ENCODE measurements around the gene MGAM2.
"Not testable (repeated sequence)": the region's sequence is repeated elsewhere in the genome, so short reads cannot be mapped to it uniquely, and the experiment has no call there.

Gene MGAM2

GRCh38 chr7:142088022-142088714 is 23.4 kb upstream of the MGAM2 start:
- no peak for DNase-seq (ENCODE audit: low read depth)
- no peak overlapping the region for H3K4me3 ChIP-seq (ENCODE audit: control insufficient read depth, low read depth, low read length)
- TF ChIP-seq CTCF (IDR thresholded peaks at IDR 0.05; ENCODE audit: control insufficient read depth, insufficient read depth, low read depth, low read length, missing control alignments) = no peak

GRCh38 chr7:142089035-142089434 is 22.5 kb upstream of the MGAM2 start:
- H3K4me3 ChIP-seq (ENCODE audit: control insufficient read depth, low read depth, low read length) = no peak overlapping the region
- TF ChIP-seq CTCF (IDR thresholded peaks at IDR 0.05; ENCODE audit: control insufficient read depth, insufficient read depth, low read depth, low read length, missing control alignments) = no peak
- no peak for DNase-seq (ENCODE audit: low read depth)

GRCh38 chr7:142091961-142092360 is 19.6 kb upstream of the MGAM2 start:
- DNase-seq (ENCODE audit: low read depth) = no peak
- TF ChIP-seq CTCF (IDR thresholded peaks at IDR 0.05; ENCODE audit: control insufficient read depth, insufficient read depth, low read depth, low read length, missing control alignments) = no peak
- no peak overlapping the region for H3K4me3 ChIP-seq (ENCODE audit: control insufficient read depth, low read depth, low read length)

- no peak for TF ChIP-seq CTCF (IDR thresholded peaks at IDR 0.05; ENCODE audit: control insufficient read depth, insufficient read depth, low read depth, low read length, missing control alignments)
- H3K4me3 ChIP-seq (ENCODE audit: control insufficient read depth, low read depth, low read length) = no peak overlapping the region
- no peak for DNase-seq (ENCODE audit: low read depth)
Measured at GRCh38 chr7:142094861-142095260, 16.7 kb upstream of the MGAM2 start.

- no peak for DNase-seq (ENCODE audit: low read depth)
- no peak overlapping the region for H3K4me3 ChIP-seq (ENCODE audit: control insufficient read depth, low read depth, low read length)
- TF ChIP-seq CTCF (IDR thresholded peaks at IDR 0.05; ENCODE audit: control insufficient read depth, insufficient read depth, low read depth, low read length, missing control alignments) = no peak
Measured at GRCh38 chr7:142097571-142097970, 13.9 kb upstream of the MGAM2 start.

GRCh38 chr7:142098004-142098403 is 13.5 kb upstream of the MGAM2 start:
- no peak for DNase-seq (ENCODE audit: low read depth)
- no peak overlapping the region for H3K4me3 ChIP-seq (ENCODE audit: control insufficient read depth, low read depth, low read length)
- no peak for TF ChIP-seq CTCF (IDR thresholded peaks at IDR 0.05; ENCODE audit: control insufficient read depth, insufficient read depth, low read depth, low read length, missing control alignments)

GRCh38 chr7:142099347-142099746 is 12.2 kb upstream of the MGAM2 start:
- not testable (repeated sequence) for DNase-seq (ENCODE audit: low read depth)

More at GRCh38 chr7:142099347-142099746, 12.2 kb upstream of the MGAM2 start:
- H3K4me3 ChIP-seq (ENCODE audit: control insufficient read depth, low read depth, low read length) = not testable (repeated sequence)
